HG02840 (cell line): ENCODE results near the gene GRB10.
"Not testable (repeated sequence)": the region's sequence is repeated elsewhere in the genome, so short reads cannot be mapped to it uniquely, and the experiment has no call there.

Source experiments
- ATAC-seq: cut with Tn5 transposase; IDR thresholded peaks from one replicate; pipeline ENCODE4 v1.9.1; 2021; ENCODE audit warnings: mild to moderate bottlenecking, moderate library complexity, moderate number of reproducible peaks; ENCODE audit not compliant: unreplicated experiment, low FRiP score

The GRB10 gene

GRCh38 chr7:50781381-50782293 lies 1.1 kb downstream of the GRB10 start:
- ATAC-seq = no peak

GRCh38 chr7:50780436-50780835 lies 2.3 kb downstream of the GRB10 start:
- ATAC-seq = no peak

GRCh38 chr7:50779427-50779826 lies 3.3 kb downstream of the GRB10 start:
- ATAC-seq = no peak

- ATAC-seq = no peak
Measured at GRCh38 chr7:50778189-50778588, 4.5 kb downstream of the GRB10 start.

- ATAC-seq = no peak
Measured at GRCh38 chr7:50775836-50776235, 6.9 kb downstream of the GRB10 start.

GRCh38 chr7:50775231-50775630 lies 7.5 kb downstream of the GRB10 start:
- no peak for ATAC-seq

- ATAC-seq = no peak
Measured at GRCh38 chr7:50774319-50774718, 8.4 kb downstream of the GRB10 start.

- not testable (repeated sequence) for ATAC-seq
Measured at GRCh38 chr7:50773071-50773470, 9.6 kb downstream of the GRB10 start.

- no peak for ATAC-seq
Measured at GRCh38 chr7:50771120-50772002, 11.3 kb downstream of the GRB10 start.

- no peak for ATAC-seq
Measured at GRCh38 chr7:50768485-50769474, 13.9 kb downstream of the GRB10 start.

GRCh38 chr7:50766849-50767207 lies 15.9 kb downstream of the GRB10 start:
- ATAC-seq = no peak

GRCh38 chr7:50766106-50766848 lies 16.4 kb downstream of the GRB10 start:
- no peak for ATAC-seq

- no peak for ATAC-seq
Measured at GRCh38 chr7:50762337-50762736, 20.4 kb downstream of the GRB10 start.

- no peak for ATAC-seq
Measured at GRCh38 chr7:50761713-50762112, 21.0 kb downstream of the GRB10 start.

- ATAC-seq = no peak
Measured at GRCh38 chr7:50757703-50758390, 24.8 kb downstream of the GRB10 start.

GRCh38 chr7:50756180-50756579 lies 26.5 kb downstream of the GRB10 start:
- ATAC-seq = no peak

- no peak for ATAC-seq
Measured at GRCh38 chr7:50754684-50755083, 28.0 kb downstream of the GRB10 start.

- ATAC-seq = no peak
Measured at GRCh38 chr7:50754241-50754640, 28.5 kb downstream of the GRB10 start.

- ATAC-seq = no peak
Measured at GRCh38 chr7:50752422-50752821, 30.3 kb downstream of the GRB10 start.
